Hepatocyte (in vitro differentiated cells): ENCODE data around the gene TINAG. TPM values are rescaled to one million over a fixed set of nuclear protein-coding genes. Genes with fewer than 3 reads are reported as not detected.

Experiments
- DNase-seq: peaks from one replicate; pipeline ENCODE4 v3.0.0-alpha.2; 2016; ENCODE audit warnings: low spot score
- H2AFZ ChIP-seq: fragments of 200-600 bp; sonication (generic); 2 replicates; pipeline ENCODE4 v1.6.0; 2016; ENCODE audit warnings: antibody characterized with exemption, mild to moderate bottlenecking
- H3K27ac ChIP-seq: fragments of 200-600 bp; sonication (generic); 2 replicates; pipeline ENCODE4 v1.5.1; 2016; ENCODE audit warnings: mild to moderate bottlenecking
- H3K27me3 ChIP-seq: fragments of 200-600 bp; sonication (generic); 2 replicates; pipeline ENCODE4 v1.6.1; 2016
- H3K36me3 ChIP-seq: fragments of 200-600 bp; sonication (generic); replicated peaks from 2 replicates; pipeline ENCODE4 v1.5.1; 2016; ENCODE audit warnings: low read depth; ENCODE audit not compliant: insufficient read depth
- H3K4me1 ChIP-seq: fragments of 200-600 bp; sonication (generic); 2 replicates; pipeline ENCODE4 v1.5.1; 2016; ENCODE audit warnings: mild to moderate bottlenecking, moderate library complexity; ENCODE audit not compliant: insufficient read depth
- H3K4me2 ChIP-seq: fragments of 200-600 bp; sonication (generic); 2 replicates; pipeline ENCODE4 v1.6.0; 2016
- H3K4me3 ChIP-seq: fragments of 200-600 bp; sonication (generic); 2 replicates; pipeline ENCODE4 v1.5.1; 2016; ENCODE audit warnings: mild to moderate bottlenecking
- H3K79me2 ChIP-seq: fragments of 200-600 bp; sonication (generic); 2 replicates; pipeline ENCODE4 v1.6.0; 2017; ENCODE audit warnings: mild to moderate bottlenecking
- H3K9me2 ChIP-seq: fragments of 200-600 bp; sonication (generic); replicated peaks from 2 replicates; pipeline ENCODE4 v1.6.0; 2017; ENCODE audit warnings: mild to moderate bottlenecking; ENCODE audit not compliant: insufficient read depth
- H3K9me3 ChIP-seq: fragments of 200-600 bp; sonication (generic); 2 replicates; pipeline ENCODE4 v1.5.1; 2016; ENCODE audit warnings: low read depth, mild to moderate bottlenecking
- H4K20me1 ChIP-seq: fragments of 200-600 bp; sonication (generic); 2 replicates; pipeline ENCODE4 v1.6.0; 2016; ENCODE audit warnings: mild to moderate bottlenecking; ENCODE audit not compliant: insufficient read depth, poor library complexity, severe bottlenecking
- EZH2 ChIP-seq: fragments of 200-600 bp; sonication (generic); IDR thresholded peaks from 2 replicates; pipeline ENCODE4 v1.6.1; 2016; ENCODE audit warnings: antibody characterized with exemption, mild to moderate bottlenecking, borderline replicate concordance
- EZH2phosphoT487 ChIP-seq: fragments of 200-600 bp; sonication (generic); IDR thresholded peaks from one replicate; pipeline ENCODE4 v1.6.1; 2018; ENCODE audit warnings: antibody characterized with exemption, mild to moderate bottlenecking, low read depth, moderate library complexity; ENCODE audit not compliant: unreplicated experiment, severe bottlenecking
- WGBS: methylation state at CpG from one replicate; pipeline ENCODE4 v1.1.6; 2016; ENCODE audit warnings: low lambda C conversion rate; ENCODE audit errors: missing lambda C conversion rate; 5-methylcytosine and 5-hydroxymethylcytosine counted together
- polyA plus RNA-seq: library from polyadenylated mRNA; unstranded; fragments of >200 nt; fragmentation: Nextera tagmentation; extraction: Ambion mirVana; gene quantifications from 2 replicates; pipeline ENCODE4 v1.2.1, GENCODE V29; 2016
- total RNA-seq: library from RNA; depleted of rRNA; stranded (reverse); fragments of >200 nt; gene quantifications from 2 replicates; pipeline ENCODE4 v1.2.3, GENCODE V29; 2014
- TF ChIP-seq, protein P1 (sequence below): fragments of 200-600 bp; sonication (generic); IDR thresholded peaks from 2 replicates; pipeline ENCODE4 v1.5.1; 2016; ENCODE audit warnings: antibody characterized with exemption, mild to moderate bottlenecking; ENCODE audit not compliant: poor library complexity

Gene TINAG
- total and polyA plus RNA-seq, 2 experiments from 2014 or later: 0.76 to 1.1 TPM

DNA sequence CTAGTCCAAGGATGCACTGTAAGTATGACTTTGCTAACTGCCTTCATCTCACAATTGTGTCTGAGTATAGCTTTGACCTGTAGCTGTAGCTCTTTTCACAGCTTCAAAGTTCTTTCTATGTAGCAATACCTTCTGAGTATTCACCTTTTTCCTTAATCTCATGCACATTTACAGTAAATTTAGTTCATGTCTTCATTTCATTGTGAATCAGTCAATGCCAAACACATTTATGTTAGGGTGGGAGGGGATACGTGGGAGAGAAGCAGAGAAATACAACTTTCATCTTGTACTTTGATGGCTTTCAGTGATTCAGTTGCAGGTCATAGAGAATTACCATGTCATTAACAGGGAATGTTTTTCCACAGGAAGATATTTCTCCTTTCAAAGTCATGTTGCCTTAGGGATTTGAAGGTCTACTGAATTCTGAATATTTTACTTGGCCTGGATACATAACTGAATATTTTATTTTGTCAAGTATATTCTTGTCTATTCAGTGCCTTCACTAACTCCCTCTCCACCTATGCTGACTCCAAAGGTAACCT is 119.2 kb downstream of the TINAG start:
- WGBS: 95% methylated on average over 1 of the region's 1 CpG
- Histone ChIP-seq H4K20me1 (no peaks in the 10 kb centered on the region), H3K4me1 (no peaks in the 10 kb centered on the region), H3K9me3 (no peaks in the 10 kb centered on the region), H3K27ac (no peak overlapping the region), H3K79me2 (no peaks in the 10 kb centered on the region), H3K4me3 (no peak overlapping the region), H3K9me2 (no peaks in the 10 kb centered on the region), H3K27me3 (no peaks in the 10 kb centered on the region), H2AFZ (no peak overlapping the region), H3K4me2 (no peak overlapping the region), H3K36me3 (no peaks in the 10 kb centered on the region)
- TF ChIP-seq EZH2phosphoT487 (no peak), EZH2 (no peak)
- TF ChIP-seq, protein P1, sequence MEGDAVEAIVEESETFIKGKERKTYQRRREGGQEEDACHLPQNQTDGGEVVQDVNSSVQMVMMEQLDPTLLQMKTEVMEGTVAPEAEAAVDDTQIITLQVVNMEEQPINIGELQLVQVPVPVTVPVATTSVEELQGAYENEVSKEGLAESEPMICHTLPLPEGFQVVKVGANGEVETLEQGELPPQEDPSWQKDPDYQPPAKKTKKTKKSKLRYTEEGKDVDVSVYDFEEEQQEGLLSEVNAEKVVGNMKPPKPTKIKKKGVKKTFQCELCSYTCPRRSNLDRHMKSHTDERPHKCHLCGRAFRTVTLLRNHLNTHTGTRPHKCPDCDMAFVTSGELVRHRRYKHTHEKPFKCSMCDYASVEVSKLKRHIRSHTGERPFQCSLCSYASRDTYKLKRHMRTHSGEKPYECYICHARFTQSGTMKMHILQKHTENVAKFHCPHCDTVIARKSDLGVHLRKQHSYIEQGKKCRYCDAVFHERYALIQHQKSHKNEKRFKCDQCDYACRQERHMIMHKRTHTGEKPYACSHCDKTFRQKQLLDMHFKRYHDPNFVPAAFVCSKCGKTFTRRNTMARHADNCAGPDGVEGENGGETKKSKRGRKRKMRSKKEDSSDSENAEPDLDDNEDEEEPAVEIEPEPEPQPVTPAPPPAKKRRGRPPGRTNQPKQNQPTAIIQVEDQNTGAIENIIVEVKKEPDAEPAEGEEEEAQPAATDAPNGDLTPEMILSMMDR: no peak
- no peak for DNase-seq

DNA sequence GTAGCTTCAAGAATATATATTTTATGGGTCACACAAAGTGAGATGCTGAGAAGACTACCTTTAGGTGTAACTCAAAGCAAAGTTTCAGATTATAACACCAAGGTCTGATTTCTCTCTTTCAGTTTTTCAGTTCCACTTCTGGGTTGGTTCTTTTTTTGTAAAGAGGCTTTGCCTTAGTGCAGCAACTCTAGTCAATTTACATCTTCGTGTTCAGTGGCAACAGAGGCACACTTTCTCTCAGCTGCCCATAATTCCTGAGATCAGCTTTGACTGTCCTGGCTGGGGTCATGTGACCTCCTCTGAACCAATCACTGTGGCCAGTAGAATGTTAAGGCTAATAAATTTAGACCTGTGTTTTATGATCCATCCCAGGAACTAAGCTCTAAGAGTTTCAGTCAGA is 120.2 kb downstream of the TINAG start:
- no peak overlapping the region for H2AFZ ChIP-seq
- H3K27me3 ChIP-seq: no peaks in the 10 kb centered on the region
- H3K4me2 ChIP-seq: no peak overlapping the region
- no peak overlapping the region for H3K4me3 ChIP-seq
- no peak for DNase-seq
- no peaks in the 10 kb centered on the region for H3K79me2 ChIP-seq
- no peaks in the 10 kb centered on the region for H3K36me3 ChIP-seq
- TF ChIP-seq EZH2phosphoT487: no peak
- no peak for TF ChIP-seq EZH2
- TF ChIP-seq, protein P1: no peak
- H4K20me1 ChIP-seq: no peaks in the 10 kb centered on the region
- H3K4me1 ChIP-seq: no peaks in the 10 kb centered on the region
- 82% methylated on average over 1 of the region's 1 CpG for WGBS
- no peaks in the 10 kb centered on the region for H3K9me3 ChIP-seq
- H3K9me2 ChIP-seq: no peaks in the 10 kb centered on the region
- H3K27ac ChIP-seq: no peak overlapping the region

DNA sequence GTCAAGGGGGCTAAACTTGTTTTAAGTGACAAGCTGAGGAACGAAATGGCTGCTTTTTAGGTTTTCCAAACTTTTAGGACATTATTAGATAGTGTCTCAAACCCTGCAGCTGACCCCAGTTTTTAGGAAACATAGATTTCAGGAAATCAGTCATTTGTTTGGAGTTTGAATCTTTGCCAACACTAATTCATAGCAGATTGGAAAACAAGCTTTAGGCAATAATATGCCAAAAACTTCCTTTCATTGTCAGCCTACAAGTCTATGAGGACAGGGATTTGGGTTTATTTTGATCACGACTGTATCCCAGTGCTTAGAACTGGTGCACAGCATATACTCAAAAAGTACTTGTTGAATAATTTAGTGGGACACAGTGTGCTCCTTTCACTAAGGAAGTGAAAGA is 123.2 kb downstream of the TINAG start:
- H2AFZ ChIP-seq: no peak overlapping the region
- H4K20me1 ChIP-seq: no peaks in the 10 kb centered on the region
- TF ChIP-seq EZH2 (no peak), EZH2phosphoT487 (no peak)
- TF ChIP-seq, protein P1: no peak
- H3K27ac ChIP-seq: no peak overlapping the region
- no peaks in the 10 kb centered on the region for H3K9me2 ChIP-seq
- H3K4me2 ChIP-seq: no peak overlapping the region
- H3K27me3 ChIP-seq: no peaks in the 10 kb centered on the region
- DNase-seq: no peak
- no peaks in the 10 kb centered on the region for H3K79me2 ChIP-seq
- no peaks in the 10 kb centered on the region for H3K9me3 ChIP-seq
- H3K36me3 ChIP-seq: no peaks in the 10 kb centered on the region
- no peak overlapping the region for H3K4me3 ChIP-seq
- WGBS: 51% methylated on average over 2 of the region's 2 CpGs
- no peaks in the 10 kb centered on the region for H3K4me1 ChIP-seq

Other genes with a start within 250 kb of the TINAG start
- 0.96 and 1.2 TPM in 2 replicates for gene MLIP, start 197.0 kb upstream of the TINAG start, total RNA-seq
- 1.5 TPM in 1 of 2 replicates, not detected in the other for gene MLIP, start 197.0 kb upstream of the TINAG start, polyA plus RNA-seq